HepG2 (cell line): ENCODE measurements around the gene BROX. TPM values are rescaled to one million over a fixed set of nuclear protein-coding genes. Genes with fewer than 3 reads are reported as not detected.
A peak's percentile ranks its signal among the peaks of the same experiment; 100 is the strongest.

Experiments
- ATM ChIP-seq: fragments of 450-650 bp; IDR thresholded peaks from 2 replicates; pipeline ENCODE4 v1.7.1; 2017; ENCODE audit warnings: mild to moderate bottlenecking, borderline replicate concordance
- EP300 ChIP-seq, 3 experiments: sonication (generic) in 1 of 3; formaldehyde crosslinking in 1 of 3; IDR thresholded peaks; 2 replicates each; pipeline versions ENCODE4 v1.5.1 to v1.6.1; 2011 to 2020; ENCODE audit warnings: low read depth in 2 of 3, low read length in 2 of 3, borderline replicate concordance in 1 of 3, improper control_type of control experiment in 1 of 3, mild to moderate bottlenecking in 1 of 3, missing genetic modification reagents in 1 of 3, moderate library complexity in 1 of 3
- FOXA1 ChIP-seq, 2 experiments: fragments of 450-650 bp in 1 of 2; sonication (generic) in 1 of 2; formaldehyde crosslinking in 1 of 2; IDR thresholded peaks; 2 replicates each; pipeline versions ENCODE4 v1.4.0 to v1.6.1; 2016 to 2020; ENCODE audit warnings: missing genetic modification reagents in 1 of 2
- FOXA3 ChIP-seq: IDR thresholded peaks from 2 replicates; pipeline ENCODE4 v1.6.1; 2016; ENCODE audit warnings: missing genetic modification reagents, missing compliant biosample characterization
- FOXP4 ChIP-seq: sonication (generic); formaldehyde crosslinking; IDR thresholded peaks from 2 replicates; pipeline ENCODE4 v1.4.0; 2020; ENCODE audit warnings: missing genetic modification reagents
- GABPB1 ChIP-seq: IDR thresholded peaks from 2 replicates; pipeline ENCODE4 v1.6.1; 2016; ENCODE audit warnings: mild to moderate bottlenecking, missing genetic modification reagents, moderate library complexity, missing compliant biosample characterization
- HMGA1 ChIP-seq: sonication (generic); formaldehyde crosslinking; conservative IDR thresholded peaks from 2 replicates; pipeline ENCODE4 v1.4.0; 2020; ENCODE audit warnings: missing genetic modification reagents
- KLF9 ChIP-seq: IDR thresholded peaks from 2 replicates; pipeline ENCODE4 v1.6.1; 2016; ENCODE audit warnings: low read depth
- MTA1 ChIP-seq: sonication (generic); formaldehyde crosslinking; IDR thresholded peaks from 2 replicates; pipeline ENCODE4 v1.4.0; 2020; ENCODE audit warnings: missing genetic modification reagents, mild to moderate bottlenecking, borderline replicate concordance
- MXD3 ChIP-seq: IDR thresholded peaks from 2 replicates; pipeline ENCODE4 v1.6.1; 2016; ENCODE audit warnings: mild to moderate bottlenecking, missing biosample characterization, missing genetic modification reagents
- NCOA1 ChIP-seq: sonication (generic); formaldehyde crosslinking; IDR thresholded peaks from 2 replicates; pipeline ENCODE4 v1.9.0; 2021; ENCODE audit warnings: missing genetic modification reagents
- POGK ChIP-seq: sonication (generic); formaldehyde crosslinking; conservative IDR thresholded peaks from 2 replicates; pipeline ENCODE4 v1.8.0; 2022; ENCODE audit warnings: mild to moderate bottlenecking, moderate library complexity, missing genetic modification reagents
- POLR2AphosphoS2 ChIP-seq: IDR thresholded peaks from 2 replicates; pipeline ENCODE4 v1.6.1; 2011; ENCODE audit warnings: low read depth, low read length, improper control_type of control experiment
- SAFB2 ChIP-seq: sonication (generic); formaldehyde crosslinking; IDR thresholded peaks from 2 replicates; pipeline ENCODE4 v1.5.1; 2020; ENCODE audit warnings: missing genetic modification reagents, low read depth, mild to moderate bottlenecking, borderline replicate concordance
- SMC3 ChIP-seq: IDR thresholded peaks from 2 replicates; pipeline ENCODE4 v1.6.1; 2011; ENCODE audit warnings: low read length, improper control_type of control experiment
- TCF12 ChIP-seq, 2 experiments: fragments of 450-650 bp in 1 of 2; sonication (generic) in 1 of 2; formaldehyde crosslinking in 1 of 2; IDR thresholded peaks; 2 replicates each; pipeline versions ENCODE4 v1.6.1 to v1.8.0; 2017 to 2022; ENCODE audit warnings: antibody characterized with exemption in 1 of 2, mild to moderate bottlenecking in 1 of 2, missing genetic modification reagents in 1 of 2, moderate library complexity in 1 of 2
- TGIF2 ChIP-seq: IDR thresholded peaks from 2 replicates; pipeline ENCODE4 v1.6.1; 2016; ENCODE audit warnings: control low read depth, missing compliant biosample characterization
- TRAFD1 ChIP-seq: sonication (generic); formaldehyde crosslinking; IDR thresholded peaks from 2 replicates; pipeline ENCODE4 v1.5.1; 2020; ENCODE audit warnings: missing genetic modification reagents, mild to moderate bottlenecking, borderline replicate concordance
- ZNF333 ChIP-seq: sonication (generic); formaldehyde crosslinking; IDR thresholded peaks from 2 replicates; pipeline ENCODE4 v1.4.0; 2020; ENCODE audit warnings: mild to moderate bottlenecking, missing genetic modification reagents, borderline replicate concordance
- ZNF569 ChIP-seq: sonication (generic); formaldehyde crosslinking; IDR thresholded peaks from 2 replicates; pipeline ENCODE4 v1.5.0; 2020; ENCODE audit warnings: mild to moderate bottlenecking, missing genetic modification reagents, moderate library complexity, borderline replicate concordance
- ZNF775 ChIP-seq: sonication (generic); formaldehyde crosslinking; IDR thresholded peaks from 2 replicates; pipeline ENCODE4 v1.4.0; 2020; ENCODE audit warnings: missing genetic modification reagents, mild to moderate bottlenecking, moderate library complexity, borderline replicate concordance
- ZNF776 ChIP-seq: sonication (generic); formaldehyde crosslinking; IDR thresholded peaks from 2 replicates; pipeline ENCODE4 v1.4.0; 2020; ENCODE audit warnings: mild to moderate bottlenecking, missing genetic modification reagents
- polyA plus RNA-seq, 8 experiments: library from polyadenylated mRNA; depleted of rRNA in 3 of 8; stranded (reverse) in 7 of 8; unstranded in 1 of 8; fragments of >200 nt; fragmentation: Illumina TruSeq in 4 of 8; extraction: Trizol in 4 of 8; gene quantifications; 2 replicates each; pipeline versions ENCODE4 v1.2.1 to v1.2.3, GENCODE V29; 2011 to 2016; ENCODE audit warnings: low read depth in 4 of 8, missing spikeins in 1 of 8, mixed read lengths in 1 of 8; ENCODE audit not compliant: insufficient read depth in 1 of 8
- total RNA-seq, 5 experiments: library from RNA; depleted of rRNA; stranded (reverse); fragments of >200 nt; fragmentation: Illumina TruSeq; extraction: Trizol; gene quantifications; 2 replicates each; pipeline ENCODE4 v1.2.3, GENCODE V29; 2016; ENCODE audit warnings: low read depth in 1 of 5

Gene BROX
- total and polyA plus RNA-seq, 2 of the 13 experiments (the other 11 are each of a cell fraction or from before 2014, with no cell fraction given), result 4.4 to 33.2 TPM

- TF ChIP-seq ZNF333 (CRISPR knock-in tag) (0 out of 2 replicates have a peak, but pooled peaks have one; percentile 54), TCF12 (IDR thresholded peaks at IDR 0.05) (no peak), TCF12 (CRISPR knock-in tag; IDR thresholded peaks at IDR 0.05) (peak; percentile 14; the same call in 1 of the 2 replicates), ZNF776 (CRISPR knock-in tag) (no peak), TGIF2 (CRISPR knock-in tag) (peak; percentile 77; the same call in 1 of the 2 replicates), ZNF775 (CRISPR knock-in tag) (no peak), EP300 (IDR thresholded peaks at IDR 0.05; ENCODE audit: low read depth in 2 of 2, low read length in 2 of 2) (peak in 1 of 2 experiments; percentile 28; a peak in 1 of 4 replicates), EP300 (CRISPR knock-in tag; IDR thresholded peaks at IDR 0.05; ENCODE audit: borderline replicate concordance) (no peak), ATM (no peak), POLR2AphosphoS2 (peak; percentile 82; the same call in 1 of the 2 replicates), SAFB2 (no peak), FOXP4 (peak; percentile 94), MTA1 (CRISPR knock-in tag) (no peak), HMGA1 (CRISPR knock-in tag) (no peak), POGK (no peak), FOXA3 (peak; percentile 81), NCOA1 (CRISPR knock-in tag) (peak; percentile 89; the same call in 1 of the 2 replicates), TRAFD1 (no peak), GABPB1 (peak; percentile 91), FOXA1 (IDR thresholded peaks at IDR 0.05) (no peak), FOXA1 (CRISPR knock-in tag; IDR thresholded peaks at IDR 0.05) (peak; percentile 81), MXD3 (CRISPR knock-in tag) (no peak), KLF9 (peak; percentile 51; the same call in 1 of the 2 replicates), SMC3 (0 out of 2 replicates have a peak, but pooled peaks have one; percentile 3), ZNF569 (CRISPR knock-in tag) (no peak)
Measured at GRCh38 chr1:222713091-222713961, 962 bp downstream of the BROX start (continued).
